Pancreas (tissue), 10 donors: ENCODE data around the gene DUSP23. TPM values are rescaled to one million over a fixed set of nuclear protein-coding genes. Genes with fewer than 3 reads are reported as not detected.

Experiments
- ATAC-seq, 4 donors: fragments of 200-7000 bp; cut with Tn5 transposase; one replicate each; pipeline versions ENCODE4 v1.8.0 to v1.9.1; 2020; ENCODE audit warnings: mild to moderate bottlenecking in 4 of 4, moderate library complexity in 4 of 4
- DNase-seq, 6 donors: peaks; one replicate each; pipeline ENCODE4 v3.0.0-alpha.2; 2020
- FAIRE-seq: peaks from 2 replicates; lab custom pipeline; 2012; peaks lifted over from hg19 to GRCh38; lab: Jason Lieb, UNC
- H3K27ac ChIP-seq, 4 donors: fragments of 200-600 bp; sonication (generic); 1 replicate in 3 of 4; 2 replicates in 1 of 4; pipeline versions ENCODE4 v1.5.0 to v1.8.0; 2020
- H3K27me3 ChIP-seq, 4 donors: fragments of 200-600 bp; one replicate each; pipeline ENCODE4 v1.8.0; 2021
- H3K36me3 ChIP-seq, 3 donors: fragments of 200-600 bp; sonication (generic) in 1 of 3; one replicate each; pipeline versions ENCODE4 v1.5.0 to v1.8.0; 2020 to 2021
- H3K4me1 ChIP-seq, 3 donors: fragments of 200-600 bp; one replicate each; pipeline ENCODE4 v1.8.0; 2021
- H3K4me3 ChIP-seq, 4 donors: fragments of 200-600 bp; sonication (generic) in 2 of 4; one replicate each; pipeline versions ENCODE4 v1.5.0 to v1.8.0; 2020 to 2021
- H3K9me3 ChIP-seq, 4 donors: fragments of 200-600 bp; one replicate each; pipeline ENCODE4 v1.8.0; 2021
- CTCF ChIP-seq, 4 donors: fragments of 200-600 bp; sonication (generic) in 3 of 4; IDR thresholded peaks; one replicate each; pipeline versions ENCODE4 v1.5.0 to v1.8.0; 2021; ENCODE audit warnings: antibody characterized with exemption in 4 of 4
- WGBS, 2 donors: extraction: QIAGEN DNeasy Blood & Tissue Kit; methylation state at CpG; one replicate each; pipeline ENCODE4 v1.1.7; 2013; 5-methylcytosine and 5-hydroxymethylcytosine counted together
- intact Hi-C, 3 donors: fragments of 100-400 bp; cut with DNase I; formaldehyde crosslinking; loops; one replicate each; pipeline versions ENCODE4 v1.11.1 to v1.14.2; 2022
- polyA plus RNA-seq, 2 donors: library from polyadenylated mRNA; stranded (reverse); fragments of 200-250 nt; gene quantifications; one replicate each; pipeline ENCODE4 v1.2.3, GENCODE V29; 2013
- total RNA-seq, 6 donors: library from RNA; stranded (reverse); fragmentation: NEBNext Ultra II Directional in 4 of 6; extraction: Animal tissue kit (Norgen Biotek cat#: 25700) in 4 of 6; gene quantifications; one replicate each; pipeline versions ENCODE4 v1.2.1 to v1.2.4, GENCODE V29; 2021 to 2023
- donor health status: healthy with polysubstance abuse.
- donor health status: DM: no; HTN: no; CAD: no; lungs with moderate emphysema.
- donor health status: DM: no; HTN: no; CAD: no.
- donor health status: control.
- donor health status: control.
- donor health status: Bipolar disorder and iron deficiency.
- donor health status: DM: yes; HTN: yes; CAD: no.
- donor health status: DM: no; HTN: no; CAD: no.
- donor health status: DM: no; HTN: no; CAD: no.
- donor health status: DM: yes; HTN: yes; CAD: no.

The DUSP23 gene
- total and polyA plus RNA-seq, 8 donors: 13.9 to 77.9 (median 29.2) TPM

GRCh38 chr1:159831412-159832141 is 50.8 kb downstream of the DUSP23 start:
- FAIRE-seq: no peak
- H3K4me3 ChIP-seq: no peak overlapping the region
- no peak for ATAC-seq
- H3K36me3 ChIP-seq: no peaks in the 10 kb centered on the region
- 26 to 27% methylated on average over 7 of the region's 7 CpGs for WGBS, 2 donors
- no peak overlapping the region for H3K27ac ChIP-seq
- DNase-seq: no peak
- no peaks in the 10 kb centered on the region for H3K9me3 ChIP-seq
- no peaks in the 10 kb centered on the region for H3K27me3 ChIP-seq
- intact Hi-C loops: no loop called here
- no peak for TF ChIP-seq CTCF (IDR thresholded peaks at IDR 0.05)
- H3K4me1 ChIP-seq: no peaks in the 10 kb centered on the region

Other genes with a start within 250 kb of the DUSP23 start
- not detected for gene OR10J5, start 245.0 kb upstream of the DUSP23 start, total RNA-seq
- not detected for gene OR10J5, start 245.0 kb upstream of the DUSP23 start, polyA plus RNA-seq
- 10 to 100 TPM in 3 of 6 donors, 1 to 10 TPM in 3; 1.9 to 28.5 (median 9.7) TPM for gene APCS, start 193.1 kb upstream of the DUSP23 start, total RNA-seq
- 10 to 100 TPM in 1 of 2 donors, 1 to 10 TPM in 1; 4.0 to 10.5 TPM for gene APCS, start 193.1 kb upstream of the DUSP23 start, polyA plus RNA-seq
- gene CRP, start 66.4 kb upstream of the DUSP23 start, total RNA-seq: 100 to 1,000 TPM in 1 of 6 donors, 10 to 100 TPM in 3, 1 to 10 TPM in 2; 1.3 to 148 (median 13.3) TPM
- gene CRP, start 66.4 kb upstream of the DUSP23 start, polyA plus RNA-seq: 10 to 100 TPM in 1 of 2 donors, 1 to 10 TPM in 1; 7.9 to 33.6 TPM
- gene FCRL6, start 21.4 kb downstream of the DUSP23 start, total RNA-seq: under 1 TPM in 4 of 6 donors, not detected in 2; 0.29 to 0.67 (median 0.34) TPM
- under 1 TPM in 1 of 2 donors, not detected in 1; 0.19 TPM for gene FCRL6, start 21.4 kb downstream of the DUSP23 start, polyA plus RNA-seq
- gene SLAMF8, start 45.9 kb downstream of the DUSP23 start, total RNA-seq: 1 to 10 TPM in 3 of 6 donors, under 1 TPM in 2, not detected in 1; 0.38 to 8.8 (median 1.7) TPM
- under 1 TPM; 0.45 to 0.46 TPM for gene SLAMF8, start 45.9 kb downstream of the DUSP23 start, polyA plus RNA-seq
- not detected for gene VSIG8, start 81.7 kb downstream of the DUSP23 start, total RNA-seq
- gene VSIG8, start 81.7 kb downstream of the DUSP23 start, polyA plus RNA-seq: under 1 TPM; 0.16 to 0.27 TPM
- under 1 TPM in 4 of 6 donors, not detected in 2; 0.16 to 0.54 (median 0.31) TPM for gene CFAP45, start 119.2 kb downstream of the DUSP23 start, total RNA-seq
- gene CFAP45, start 119.2 kb downstream of the DUSP23 start, polyA plus RNA-seq: 1 to 10 TPM in 1 of 2 donors, under 1 TPM in 1; 0.80 to 1.5 TPM
- gene TAGLN2, start 144.5 kb downstream of the DUSP23 start, total RNA-seq: 100 to 1,000 TPM in 4 of 6 donors, 10 to 100 TPM in 2; 93.2 to 242 (median 117) TPM
- 100 to 1,000 TPM; 198 to 200 TPM for gene TAGLN2, start 144.5 kb downstream of the DUSP23 start, polyA plus RNA-seq
- gene IGSF9, start 164.7 kb downstream of the DUSP23 start, total RNA-seq: 1 to 10 TPM in 5 of 6 donors, under 1 TPM in 1; 0.83 to 4.3 (median 1.5) TPM
- 1 to 10 TPM; 3.0 to 5.4 TPM for gene IGSF9, start 164.7 kb downstream of the DUSP23 start, polyA plus RNA-seq
- gene SLAMF9, start 173.3 kb downstream of the DUSP23 start, total RNA-seq: not detected
- gene SLAMF9, start 173.3 kb downstream of the DUSP23 start, polyA plus RNA-seq: not detected